Amniotic stem cell (primary cell): ENCODE data around the gene PDZD4.

ENCODE experiments used
- DNase-seq: peaks from one replicate; lab custom pipeline; 2025; lab: John Stamatoyannopoulos, UW

PDZD4 gene

GRCh38 chrX:153813161-153813560 is 17.2 kb downstream of the PDZD4 start:
- no peak for DNase-seq

DNA sequence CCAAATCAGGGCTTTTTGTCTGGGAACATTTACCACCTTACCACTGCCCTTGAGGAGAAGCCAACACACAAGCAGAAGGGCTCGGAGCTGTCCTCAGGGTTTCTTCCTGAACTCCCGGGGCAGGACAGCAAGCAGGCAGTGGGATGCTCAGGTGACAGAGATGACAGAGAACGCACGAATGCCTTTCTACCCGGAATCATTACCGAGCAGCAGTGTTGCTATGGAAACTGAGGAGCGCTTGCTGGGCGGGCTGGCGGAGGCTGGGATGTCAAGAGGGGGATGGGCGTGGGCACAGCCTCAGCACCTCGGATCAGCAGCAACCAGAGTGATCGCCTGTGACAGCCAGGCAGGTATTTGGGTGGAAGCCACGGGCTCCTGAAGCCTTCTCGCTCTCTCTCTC is 18.1 kb downstream of the PDZD4 start:
- DNase-seq, result no peak

DNA sequence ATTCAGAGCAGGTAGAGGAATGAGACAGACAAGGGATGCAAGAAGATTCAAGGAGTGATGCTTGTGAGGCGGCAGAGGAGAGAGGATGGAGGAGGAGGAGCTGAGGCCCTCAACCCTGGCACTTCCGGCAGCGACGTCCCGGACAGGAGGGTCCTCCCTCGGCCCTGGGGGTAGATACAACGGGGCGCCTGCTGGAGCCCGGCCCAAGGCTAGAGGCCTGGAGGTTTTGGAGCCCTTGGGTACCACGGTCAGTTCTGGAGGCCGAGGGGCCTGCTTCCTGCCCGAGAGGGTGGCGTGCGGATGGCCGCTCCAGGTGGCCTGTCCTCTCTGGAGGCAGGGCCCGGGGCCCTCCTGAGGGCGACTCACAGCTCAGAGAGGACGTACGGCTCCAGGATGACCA is 22.4 kb downstream of the PDZD4 start:
- DNase-seq, result no peak

DNA sequence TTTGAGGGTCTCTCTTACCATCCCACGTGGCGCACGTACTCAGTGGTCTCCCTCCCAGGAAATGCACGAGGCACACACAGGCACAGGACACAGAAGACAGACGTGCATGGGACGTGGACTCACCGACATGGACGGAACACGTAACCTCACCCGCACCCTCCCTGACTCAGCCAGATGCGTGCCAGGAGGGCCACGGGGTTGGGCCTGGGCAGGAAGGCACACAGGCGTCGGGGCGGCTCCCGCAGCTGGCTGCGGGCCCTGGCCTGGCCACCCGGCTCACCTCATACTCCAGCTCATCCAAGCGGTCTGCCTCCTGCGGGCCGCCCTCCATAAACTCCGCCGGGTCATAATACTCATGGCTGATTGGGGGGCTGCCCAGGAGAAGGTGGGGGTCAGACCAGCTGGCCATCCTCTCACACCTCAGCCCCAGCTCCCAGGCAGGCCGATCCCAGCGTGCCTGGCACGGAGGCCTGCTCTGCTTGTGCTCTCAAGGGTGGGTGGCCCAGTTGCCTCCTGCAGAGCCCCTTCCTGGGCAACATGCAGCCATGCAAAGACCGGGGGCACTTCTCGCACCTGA is 23.3 kb downstream of the PDZD4 start:
- DNase-seq, result no peak

DNA sequence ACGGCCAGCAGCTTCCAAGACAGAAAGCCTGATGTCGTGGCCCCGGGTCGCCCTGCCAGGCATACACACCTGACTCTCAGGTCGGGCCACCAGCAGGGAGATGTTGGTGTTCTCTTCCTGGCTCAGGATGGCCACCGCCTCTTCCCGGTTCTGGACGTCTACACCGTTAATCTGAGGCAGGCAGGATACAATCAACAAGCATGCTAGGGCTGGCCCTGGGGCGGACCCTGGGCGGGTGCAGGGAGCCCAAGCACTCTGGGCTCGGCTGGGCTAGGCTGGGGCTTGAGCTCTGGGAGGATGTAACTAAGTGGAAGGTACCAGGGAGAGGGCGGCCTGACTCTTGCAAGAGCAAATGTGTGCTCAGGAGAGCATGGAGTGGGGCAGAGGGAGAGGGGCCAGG is 24.9 kb downstream of the PDZD4 start:
- DNase-seq, result no peak

DNA sequence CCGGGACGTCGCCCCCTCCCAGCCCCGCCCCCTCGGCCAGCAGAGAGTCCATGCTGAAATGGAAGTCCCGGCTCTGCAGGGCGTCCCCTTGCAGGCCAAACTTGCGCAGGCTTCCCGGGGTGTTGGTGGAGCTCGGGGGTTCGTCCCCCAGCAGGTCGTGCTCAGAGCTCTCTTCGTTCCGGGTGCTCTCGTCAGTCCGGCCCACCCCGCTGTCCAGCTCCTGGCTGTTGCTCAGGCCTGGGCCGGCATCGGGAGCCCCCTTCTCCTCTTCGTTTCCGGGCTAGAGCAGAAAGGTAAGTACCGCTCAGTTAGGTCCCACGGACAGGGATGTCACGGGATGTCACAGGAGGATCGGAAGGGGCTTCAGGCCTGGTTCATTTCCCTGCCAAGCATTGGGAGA is 25.7 kb downstream of the PDZD4 start:
- no peak for DNase-seq

GRCh38 chrX:153804100-153804595 is 26.2 kb downstream of the PDZD4 start:
- DNase-seq, result no peak

GRCh38 chrX:153803211-153804099 is 26.9 kb downstream of the PDZD4 start:
- DNase-seq, result no peak

GRCh38 chrX:153802513-153803045 is 27.8 kb downstream of the PDZD4 start:
- no peak for DNase-seq

GRCh38 chrX:153801669-153802068 is 28.7 kb downstream of the PDZD4 start:
- no peak for DNase-seq

- no peak for DNase-seq
Observed at GRCh38 chrX:153800746-153801145, 29.6 kb downstream of the PDZD4 start.

- no peak for DNase-seq
Observed at GRCh38 chrX:153800177-153800722, 30.1 kb downstream of the PDZD4 start.

GRCh38 chrX:153799326-153799725 is 31.0 kb downstream of the PDZD4 start:
- no peak for DNase-seq

DNA sequence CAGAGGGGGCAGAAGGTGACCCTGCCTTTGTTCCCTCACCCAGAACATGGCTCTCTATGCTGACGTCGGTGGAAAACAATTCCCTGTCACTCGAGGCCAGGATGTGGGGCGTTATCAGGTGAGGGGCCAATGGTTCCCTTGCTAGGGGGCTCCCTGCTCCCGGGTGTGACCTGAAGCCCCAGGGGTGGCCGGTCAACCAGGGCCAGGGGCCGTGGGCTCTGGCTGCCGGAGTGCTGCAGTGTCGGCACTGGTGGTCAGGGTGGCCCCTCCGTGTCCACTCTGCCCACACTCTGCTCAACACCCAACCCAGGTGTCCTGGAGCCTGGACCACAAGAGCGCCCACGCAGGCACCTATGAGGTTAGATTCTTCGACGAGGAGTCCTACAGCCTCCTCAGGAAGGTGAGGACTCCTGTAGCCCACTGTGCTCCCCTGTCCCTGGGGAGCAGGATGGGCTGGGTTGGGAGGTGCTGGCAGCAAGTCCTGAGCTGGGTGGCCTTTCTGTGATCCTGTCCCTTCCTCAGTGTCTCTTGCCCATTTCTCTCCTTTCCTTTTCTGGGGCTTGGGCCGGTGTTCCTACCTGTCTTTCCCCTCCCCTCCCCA is 32.8 kb downstream of the PDZD4 start:
- DNase-seq, result no peak

DNA sequence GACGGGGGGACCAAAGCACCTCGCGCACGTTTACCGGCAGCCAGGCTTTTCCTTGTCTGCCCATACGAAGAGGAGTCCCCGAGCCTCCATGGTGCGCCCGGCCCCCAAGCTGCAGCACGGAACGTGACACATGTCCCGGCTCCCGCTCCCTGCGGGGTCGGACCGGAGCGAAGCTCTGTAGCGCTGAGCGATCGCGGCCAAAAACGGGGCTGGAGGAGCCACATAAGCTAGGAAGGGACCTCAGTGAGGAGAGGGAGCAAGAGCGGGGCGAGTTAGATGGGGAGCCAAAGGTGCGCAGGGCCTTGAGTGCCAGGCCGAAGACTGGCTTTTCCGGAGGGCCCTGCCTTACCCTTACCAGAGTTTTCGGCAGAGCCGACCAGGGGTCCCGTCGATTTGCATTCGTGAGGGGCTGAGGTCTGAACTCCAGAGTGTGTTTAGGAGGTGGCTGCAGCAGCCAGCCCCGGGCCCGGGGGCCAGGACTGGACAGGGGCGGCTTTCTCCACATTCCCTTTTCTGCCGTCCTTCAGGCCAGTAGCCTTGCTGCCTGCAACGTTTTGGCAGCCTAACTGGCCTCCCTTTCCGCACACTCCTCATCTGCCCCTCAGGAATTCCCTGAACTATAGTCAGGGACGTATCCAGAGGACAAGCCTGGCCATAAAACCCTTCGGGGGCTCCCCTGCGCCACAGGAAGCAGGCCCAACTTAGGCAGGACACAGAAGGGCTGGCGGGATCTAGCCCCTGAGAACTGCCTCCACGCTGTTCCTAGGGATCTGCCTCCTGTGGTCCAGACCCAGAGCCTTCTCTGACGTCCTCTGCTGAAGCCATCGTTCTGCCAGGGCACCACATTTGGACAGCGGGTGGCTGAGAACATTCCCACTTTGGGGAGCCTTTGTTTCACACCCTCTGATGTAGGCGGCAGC is 35.2 kb downstream of the PDZD4 start:
- DNase-seq, result no peak

DNA sequence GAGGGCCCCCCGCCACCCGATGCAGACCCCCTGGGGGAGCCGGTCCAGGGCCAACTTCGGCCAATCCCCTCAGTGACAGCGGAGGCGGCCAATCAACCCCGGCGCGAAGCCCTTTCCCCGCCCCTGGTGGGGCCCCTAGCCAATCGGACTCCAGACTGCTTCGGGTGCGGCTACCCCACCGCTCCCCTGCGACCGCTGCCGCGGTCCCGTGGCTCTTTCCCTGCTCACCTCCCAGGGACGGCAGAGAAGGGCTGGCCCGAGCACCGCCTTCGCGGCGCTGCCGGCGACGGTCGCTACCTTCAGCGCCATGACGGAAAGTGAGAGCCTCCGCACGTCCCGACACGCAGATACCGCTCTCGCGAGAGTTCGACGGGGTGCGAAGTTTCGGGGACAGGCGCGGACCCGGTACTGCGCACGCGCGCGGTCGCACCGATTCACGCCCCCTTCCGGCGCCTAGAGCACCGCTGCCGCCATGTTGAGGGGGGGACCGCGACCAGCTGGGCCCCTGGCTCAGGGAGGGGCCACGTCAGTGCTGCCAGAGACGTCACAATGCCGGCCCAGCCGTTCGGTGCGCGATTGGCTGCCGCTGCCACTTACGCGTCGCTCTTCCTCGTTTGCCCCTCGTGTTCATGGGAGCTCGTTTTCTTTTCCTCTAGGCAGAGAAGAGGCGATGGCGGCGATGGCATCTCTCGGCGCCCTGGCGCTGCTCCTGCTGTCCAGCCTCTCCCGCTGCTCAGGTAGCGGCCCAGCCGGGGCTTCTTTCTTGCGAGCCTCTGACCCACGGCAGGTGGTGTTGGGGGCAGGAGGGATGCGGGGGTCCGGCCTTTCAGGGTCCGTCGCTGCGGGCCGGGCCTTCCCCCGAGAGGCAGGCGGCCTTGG is 36.1 kb downstream of the PDZD4 start, which contains the start of the genes IDH3G and SSR4:
Gene IDH3G (minus strand): TSS at position 358 of the 879 bp plus-strand sequence. CDS start 49 bp downstream, at position 309.
Gene SSR4 (plus strand): TSS at position 651 of the 879 bp plus-strand sequence. CDS start 20 bp downstream, at position 671.
- DNase-seq, result peak; percentile 87

GRCh38 chrX:153793291-153793690 is 37.1 kb downstream of the PDZD4 start:
- no peak for DNase-seq

DNA sequence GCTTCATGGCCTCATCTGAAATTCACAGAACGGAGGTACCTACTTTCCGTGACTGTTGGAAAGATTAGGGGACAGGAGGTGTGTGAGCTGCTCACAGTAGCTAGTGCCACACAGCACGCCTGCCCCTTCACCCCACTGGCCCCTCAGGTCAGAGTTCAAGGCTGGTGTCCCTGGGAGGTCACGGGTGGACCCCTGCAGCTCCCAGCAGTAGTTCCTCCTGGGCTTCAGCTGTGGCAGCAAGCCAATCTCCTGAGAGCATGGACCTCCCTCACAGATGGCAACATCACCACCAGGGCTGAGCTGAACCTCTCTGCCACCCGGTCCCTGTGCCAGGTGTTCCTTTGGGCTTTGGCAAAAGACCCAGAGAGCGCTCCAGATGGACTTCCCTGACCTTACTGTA is 38.0 kb downstream of the PDZD4 start:
- DNase-seq, result no peak

GRCh38 chrX:153791104-153791852 is 39.1 kb downstream of the PDZD4 start:
- DNase-seq, result no peak
